Measurements from ENCODE around the gene KDR. TPM values are rescaled to one million over a fixed set of nuclear protein-coding genes. Genes with fewer than 3 reads are reported as not detected.

Gene KDR
- total RNA-seq = 0.35 TPM in 1 of 2 replicates, not detected in the other

GRCh38 chr4:55125087-55125721 lies at the start of gene KDR:
KDR (minus strand) TSS chr4:55125595; CDS start chr4:55125293, 302 bp downstream.

Other genes starting within 250 kb of the KDR start
- 10.0 and 10.3 TPM in 2 replicates for gene SRD5A3, start 220.6 kb upstream of the KDR start, total RNA-seq